Measurements from ENCODE around the gene LACTB.

DNA sequence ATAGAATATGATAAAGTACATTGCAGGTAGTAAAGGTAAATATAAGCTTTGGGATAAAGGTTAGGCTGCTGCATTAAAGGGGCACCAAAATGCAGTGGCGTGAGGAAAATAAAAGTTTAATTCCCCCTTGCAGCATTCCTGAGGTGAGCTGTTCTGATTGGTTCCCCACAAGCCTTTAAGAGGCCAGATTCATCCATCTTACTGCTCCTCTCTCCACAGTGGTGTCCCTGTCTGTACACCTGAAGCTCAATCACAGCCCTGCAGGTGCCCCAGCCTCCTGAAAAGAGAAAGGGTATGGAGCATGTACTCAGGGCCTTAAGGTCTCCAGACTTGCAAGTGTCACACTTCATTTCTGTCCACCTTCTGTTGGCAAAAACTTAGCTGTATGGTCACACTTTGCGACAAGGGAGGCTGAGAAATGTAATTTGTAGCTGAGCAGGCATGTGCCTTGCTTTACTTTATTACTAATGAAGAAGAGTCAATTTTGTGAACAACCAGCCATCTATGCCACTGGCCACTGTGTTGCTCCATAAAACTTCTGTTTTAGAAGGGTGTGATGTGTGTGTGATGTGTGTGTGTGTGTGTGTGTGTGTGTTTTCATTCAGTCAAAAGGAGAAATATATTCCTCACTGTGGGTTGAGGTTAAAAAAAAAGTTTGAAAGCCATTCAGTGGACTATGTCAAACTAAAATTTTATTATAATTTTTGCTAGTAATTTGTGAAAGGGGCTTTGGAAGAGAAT lies 12.8 kb downstream of the LACTB start:
- TF ChIP-seq POLR2AphosphoS5 (IDR thresholded peaks at IDR 0.05; ENCODE audit: low read depth) (no peak), GABPA (IDR thresholded peaks at IDR 0.05; ENCODE audit: low read depth) (no peak)
- TF ChIP-seq, protein P1, sequence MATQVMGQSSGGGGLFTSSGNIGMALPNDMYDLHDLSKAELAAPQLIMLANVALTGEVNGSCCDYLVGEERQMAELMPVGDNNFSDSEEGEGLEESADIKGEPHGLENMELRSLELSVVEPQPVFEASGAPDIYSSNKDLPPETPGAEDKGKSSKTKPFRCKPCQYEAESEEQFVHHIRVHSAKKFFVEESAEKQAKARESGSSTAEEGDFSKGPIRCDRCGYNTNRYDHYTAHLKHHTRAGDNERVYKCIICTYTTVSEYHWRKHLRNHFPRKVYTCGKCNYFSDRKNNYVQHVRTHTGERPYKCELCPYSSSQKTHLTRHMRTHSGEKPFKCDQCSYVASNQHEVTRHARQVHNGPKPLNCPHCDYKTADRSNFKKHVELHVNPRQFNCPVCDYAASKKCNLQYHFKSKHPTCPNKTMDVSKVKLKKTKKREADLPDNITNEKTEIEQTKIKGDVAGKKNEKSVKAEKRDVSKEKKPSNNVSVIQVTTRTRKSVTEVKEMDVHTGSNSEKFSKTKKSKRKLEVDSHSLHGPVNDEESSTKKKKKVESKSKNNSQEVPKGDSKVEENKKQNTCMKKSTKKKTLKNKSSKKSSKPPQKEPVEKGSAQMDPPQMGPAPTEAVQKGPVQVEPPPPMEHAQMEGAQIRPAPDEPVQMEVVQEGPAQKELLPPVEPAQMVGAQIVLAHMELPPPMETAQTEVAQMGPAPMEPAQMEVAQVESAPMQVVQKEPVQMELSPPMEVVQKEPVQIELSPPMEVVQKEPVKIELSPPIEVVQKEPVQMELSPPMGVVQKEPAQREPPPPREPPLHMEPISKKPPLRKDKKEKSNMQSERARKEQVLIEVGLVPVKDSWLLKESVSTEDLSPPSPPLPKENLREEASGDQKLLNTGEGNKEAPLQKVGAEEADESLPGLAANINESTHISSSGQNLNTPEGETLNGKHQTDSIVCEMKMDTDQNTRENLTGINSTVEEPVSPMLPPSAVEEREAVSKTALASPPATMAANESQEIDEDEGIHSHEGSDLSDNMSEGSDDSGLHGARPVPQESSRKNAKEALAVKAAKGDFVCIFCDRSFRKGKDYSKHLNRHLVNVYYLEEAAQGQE (IDR thresholded peaks at IDR 0.05; ENCODE audit: insufficient replicate concordance, low read depth) = no peak
- TF ChIP-seq, protein P2, sequence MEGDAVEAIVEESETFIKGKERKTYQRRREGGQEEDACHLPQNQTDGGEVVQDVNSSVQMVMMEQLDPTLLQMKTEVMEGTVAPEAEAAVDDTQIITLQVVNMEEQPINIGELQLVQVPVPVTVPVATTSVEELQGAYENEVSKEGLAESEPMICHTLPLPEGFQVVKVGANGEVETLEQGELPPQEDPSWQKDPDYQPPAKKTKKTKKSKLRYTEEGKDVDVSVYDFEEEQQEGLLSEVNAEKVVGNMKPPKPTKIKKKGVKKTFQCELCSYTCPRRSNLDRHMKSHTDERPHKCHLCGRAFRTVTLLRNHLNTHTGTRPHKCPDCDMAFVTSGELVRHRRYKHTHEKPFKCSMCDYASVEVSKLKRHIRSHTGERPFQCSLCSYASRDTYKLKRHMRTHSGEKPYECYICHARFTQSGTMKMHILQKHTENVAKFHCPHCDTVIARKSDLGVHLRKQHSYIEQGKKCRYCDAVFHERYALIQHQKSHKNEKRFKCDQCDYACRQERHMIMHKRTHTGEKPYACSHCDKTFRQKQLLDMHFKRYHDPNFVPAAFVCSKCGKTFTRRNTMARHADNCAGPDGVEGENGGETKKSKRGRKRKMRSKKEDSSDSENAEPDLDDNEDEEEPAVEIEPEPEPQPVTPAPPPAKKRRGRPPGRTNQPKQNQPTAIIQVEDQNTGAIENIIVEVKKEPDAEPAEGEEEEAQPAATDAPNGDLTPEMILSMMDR (IDR thresholded peaks at IDR 0.05; ENCODE audit: insufficient read depth, low read length) = no peak

Data from HL-60 (cell line).